BLaER1 treated with 17β-estradiol and CSF1 and Interleukin-3, amounts not matched to agents 10 nM and 100 nM (cell line): ENCODE measurements around the gene MT1G.
"Not testable (repeated sequence)": the region's sequence is repeated elsewhere in the genome, so short reads cannot be mapped to it uniquely, and the experiment has no call there.

Source experiments
- H3K27ac ChIP-seq, 11 experiments: shearing (Covaris generic); formaldehyde crosslinking; 2 replicates each; pipeline ENCODE4 v1.8.1; 2022
- H3K27me3 ChIP-seq, 11 experiments: shearing (Covaris generic); formaldehyde crosslinking; 2 replicates each; pipeline ENCODE4 v1.8.1; 2022
- H3K36me3 ChIP-seq, 11 experiments: shearing (Covaris generic); formaldehyde crosslinking; 2 replicates each; pipeline ENCODE4 v1.8.1; 2022
- H3K4me1 ChIP-seq, 10 experiments: shearing (Covaris generic); formaldehyde crosslinking; 2 replicates each; pipeline ENCODE4 v1.8.1; 2022
- H3K4me2 ChIP-seq, 11 experiments: shearing (Covaris generic); formaldehyde crosslinking; 2 replicates each; pipeline ENCODE4 v1.8.1; 2022
- H3K4me3 ChIP-seq, 10 experiments: shearing (Covaris generic); formaldehyde crosslinking; 2 replicates each; pipeline ENCODE4 v1.8.1; 2022
- H3K9ac ChIP-seq, 11 experiments: shearing (Covaris generic); formaldehyde crosslinking; 2 replicates each; pipeline ENCODE4 v1.8.1; 2022
- H3K9me3 ChIP-seq, 11 experiments: shearing (Covaris generic); formaldehyde crosslinking; replicated peaks in 1 of 11; 2 replicates each; pipeline ENCODE4 v1.8.1; 2022
- H4K20me1 ChIP-seq, 11 experiments: shearing (Covaris generic); formaldehyde crosslinking; 2 replicates each; pipeline ENCODE4 v1.8.1; 2022
- Cebpa-rat ChIP-seq, 11 experiments: shearing (Covaris generic); IDR thresholded peaks; 2 replicates each; pipeline ENCODE4 v1.8.1; 2022

Gene MT1G

GRCh38 chr16:56673921-56674320 lies 6.1 kb upstream of the MT1G start:
- Histone ChIP-seq H3K9me3 (no peaks in the 10 kb centered on the region), H3K36me3 (no peaks in the 10 kb centered on the region), H3K4me1 (peaks cover 31 to 76% (median 59%) of the 10 kb centered on the region in 10 experiments), H3K9ac (peak overlapping the region in 2 of 11 experiments; percentile 51 to 56; a peak in 3 of 22 replicates), H3K4me3 (no peak overlapping the region; a peak in 2 of 20 replicates), H3K27ac (peak overlapping the region in 4 of 11 experiments; percentile 32 to 67 (median 62); a peak in 6 of 22 replicates), H3K27me3 (peaks cover 69 to 83% (median 78%) of the 10 kb centered on the region in 11 experiments), H3K4me2 (peak overlapping the region in 10 of 11 experiments; percentile 2 to 92 (median 51); a peak in 13 of 22 replicates), H4K20me1 (peaks cover 0 to 23% (median 5%) of the 10 kb centered on the region in 11 experiments; a peak in 10 of 22 replicates)
- TF ChIP-seq Cebpa-rat (IDR thresholded peaks at IDR 0.05): no peak

GRCh38 chr16:56672761-56673536 lies 5.1 kb upstream of the MT1G start:
- Histone ChIP-seq H3K27ac (peak overlapping the region in 1 of 11 experiments; percentile 63; a peak in 1 of 22 replicates), H3K4me2 (peak overlapping the region in 9 of 11 experiments; percentile 13 to 92 (median 46); a peak in 14 of 22 replicates), H3K27me3 (peaks cover 79 to 93% (median 88%) of the 10 kb centered on the region in 11 experiments), H3K9ac (peak overlapping the region in 1 of 11 experiments; percentile 34; a peak in 1 of 22 replicates), H3K36me3 (no peaks in the 10 kb centered on the region), H3K4me3 (no peak overlapping the region), H3K9me3 (no peaks in the 10 kb centered on the region), H3K4me1 (peaks cover 36 to 86% (median 64%) of the 10 kb centered on the region in 10 experiments), H4K20me1 (peaks cover 0 to 32% (median 9%) of the 10 kb centered on the region in 11 experiments; a peak in 11 of 22 replicates)
- TF ChIP-seq Cebpa-rat (IDR thresholded peaks at IDR 0.05): peak in 4 of 11 experiments; percentile 39 to 82 (median 54); a peak in 5 of 22 replicates

- H3K27ac ChIP-seq, H3K9ac ChIP-seq, H3K36me3 ChIP-seq, H3K4me3 ChIP-seq, H3K9me3 ChIP-seq: not testable (repeated sequence)
- Histone ChIP-seq H3K4me2 (peak overlapping the region in 7 of 11 experiments; percentile 41 to 92 (median 85); a peak in 12 of 22 replicates), H4K20me1 (peaks cover 0 to 34% (median 9%) of the 10 kb centered on the region in 11 experiments; a peak in 11 of 22 replicates), H3K27me3 (peaks cover 82 to 97% (median 92%) of the 10 kb centered on the region in 11 experiments), H3K4me1 (peaks cover 42 to 90% (median 69%) of the 10 kb centered on the region in 10 experiments)
Observed at GRCh38 chr16:56672171-56672570, 4.3 kb upstream of the MT1G start.

GRCh38 chr16:56671691-56672090 lies 3.8 kb upstream of the MT1G start:
- Histone ChIP-seq H3K4me1 (peaks cover 42 to 89% (median 65%) of the 10 kb centered on the region in 10 experiments), H3K27me3 (peaks cover 82 to 97% (median 92%) of the 10 kb centered on the region in 11 experiments), H3K4me2 (peak overlapping the region in 4 of 11 experiments; percentile 85 to 92 (median 88); a peak in 6 of 22 replicates), H4K20me1 (peaks cover 0 to 35% (median 9%) of the 10 kb centered on the region in 11 experiments; a peak in 12 of 22 replicates)
- H3K4me3 ChIP-seq, H3K9ac ChIP-seq, H3K9me3 ChIP-seq, H3K36me3 ChIP-seq, H3K27ac ChIP-seq: not testable (repeated sequence)

- H3K9ac ChIP-seq: no peak overlapping the region
- H3K9me3 ChIP-seq: no peaks in the 10 kb centered on the region
- peaks cover 0 to 35% (median 9%) of the 10 kb centered on the region in 11 experiments; a peak in 12 of 22 replicates for H4K20me1 ChIP-seq
- peaks cover 33 to 78% (median 55%) of the 10 kb centered on the region in 10 experiments for H3K4me1 ChIP-seq
- no peak overlapping the region for H3K27ac ChIP-seq
- peak overlapping the region in 3 of 11 experiments; percentile 41 to 67 (median 50); a peak in 3 of 22 replicates for H3K4me2 ChIP-seq
- TF ChIP-seq Cebpa-rat (IDR thresholded peaks at IDR 0.05): no peak
- H3K27me3 ChIP-seq: peaks cover 82 to 97% (median 92%) of the 10 kb centered on the region in 11 experiments
- H3K4me3 ChIP-seq: no peak overlapping the region
- no peaks in the 10 kb centered on the region for H3K36me3 ChIP-seq
Observed at GRCh38 chr16:56670620-56670934, 2.7 kb upstream of the MT1G start.

- Histone ChIP-seq H3K4me1 (peaks cover 28 to 73% (median 50%) of the 10 kb centered on the region in 10 experiments), H3K9me3 (no peaks in the 10 kb centered on the region), H4K20me1 (peaks cover 0 to 35% (median 9%) of the 10 kb centered on the region in 11 experiments; a peak in 12 of 22 replicates), H3K27me3 (peaks cover 82 to 97% (median 92%) of the 10 kb centered on the region in 11 experiments), H3K4me2 (peak overlapping the region in 10 of 11 experiments; percentile 24 to 67 (median 38); a peak in 14 of 22 replicates), H3K36me3 (no peaks in the 10 kb centered on the region), H3K27ac (no peak overlapping the region), H3K9ac (no peak overlapping the region), H3K4me3 (no peak overlapping the region)
- TF ChIP-seq Cebpa-rat (IDR thresholded peaks at IDR 0.05): no peak
Observed at GRCh38 chr16:56669840-56670619, 2.2 kb upstream of the MT1G start.

GRCh38 chr16:56669005-56669839 lies 1.4 kb upstream of the MT1G start, which contains the start of gene MT1H:
TSS of gene MT1H (plus strand) at chr16:56669814. CDS start at chr16:56669885, 71 bp downstream.
- Histone ChIP-seq H3K4me3 (0 out of 20 replicates have a peak within 1 kb of the TSS, but pooled peaks of 1 of the 10 experiments have one; percentile 4), H3K4me2 (peak within 1 kb of the TSS; percentile 3 to 67 (median 36); a peak in 14 of 22 replicates), H3K27me3 (peaks cover 88 to 99% (median 94%) of the 10 kb centered on the region in 11 experiments), H3K36me3 (no peaks in the 10 kb centered on the region), H3K9me3 (0 out of 22 replicates have a peak, but pooled peaks cover 0 to 3% (median 0%) of the 10 kb centered on the region in 11 experiments), H3K4me1 (peaks cover 27 to 67% (median 44%) of the 10 kb centered on the region in 10 experiments), H3K27ac (no peak within 1 kb of the TSS), H4K20me1 (peaks cover 0 to 35% (median 9%) of the 10 kb centered on the region in 11 experiments; a peak in 13 of 22 replicates), H3K9ac (no peak within 1 kb of the TSS)
- no peak for TF ChIP-seq Cebpa-rat (IDR thresholded peaks at IDR 0.05)

GRCh38 chr16:56665286-56666261 lies 2.3 kb downstream of the MT1G start:
- H3K27me3 ChIP-seq: peaks cover 98 to 100% (median 100%) of the 10 kb centered on the region in 11 experiments
- not testable (repeated sequence) for H3K9ac ChIP-seq, H3K9me3 ChIP-seq, H3K27ac ChIP-seq, H3K36me3 ChIP-seq, H3K4me2 ChIP-seq, H3K4me3 ChIP-seq
- H4K20me1 ChIP-seq: peaks cover 0 to 45% (median 9%) of the 10 kb centered on the region in 11 experiments; a peak in 13 of 22 replicates
- H3K4me1 ChIP-seq: peaks cover 24 to 47% (median 32%) of the 10 kb centered on the region in 10 experiments
